GM10266 (cell line): ENCODE data around the gene BICDL1.

ENCODE experiments used
- DNase-seq: peaks from one replicate; pipeline ENCODE4 v3.0.0; 2012; ENCODE audit errors: extremely low spot score
- CTCF ChIP-seq: IDR thresholded peaks from 2 replicates; pipeline ENCODE4 v1.5.1; 2012; ENCODE audit warnings: mild to moderate bottlenecking, low read depth; ENCODE audit not compliant: control insufficient read depth, insufficient read depth; ENCODE audit errors: missing control alignments

Gene BICDL1

GRCh38 chr12:120056739-120057138 is 67.7 kb downstream of the BICDL1 start:
- no peak for TF ChIP-seq CTCF
- no peak for DNase-seq

DNA sequence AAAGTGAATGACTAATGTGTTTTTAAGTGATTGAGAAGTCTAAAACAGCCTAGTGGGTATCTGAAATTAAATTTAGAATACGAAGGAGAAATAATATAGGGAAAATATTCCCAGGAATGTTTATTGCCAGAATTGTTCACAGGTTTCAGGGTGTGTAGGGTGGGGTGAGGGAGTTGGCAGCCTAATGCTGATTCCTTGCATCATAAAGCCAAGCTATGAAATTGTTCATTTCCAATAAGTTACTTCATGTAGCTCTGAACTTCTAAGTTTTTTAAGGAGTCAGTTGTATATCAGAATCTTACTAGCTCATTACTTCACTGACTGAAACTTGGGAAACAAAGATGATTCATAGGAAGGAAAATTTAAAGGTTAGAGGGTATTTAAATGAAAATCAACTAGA is 71.2 kb downstream of the BICDL1 start:
- no peak for DNase-seq
- no peak for TF ChIP-seq CTCF

DNA sequence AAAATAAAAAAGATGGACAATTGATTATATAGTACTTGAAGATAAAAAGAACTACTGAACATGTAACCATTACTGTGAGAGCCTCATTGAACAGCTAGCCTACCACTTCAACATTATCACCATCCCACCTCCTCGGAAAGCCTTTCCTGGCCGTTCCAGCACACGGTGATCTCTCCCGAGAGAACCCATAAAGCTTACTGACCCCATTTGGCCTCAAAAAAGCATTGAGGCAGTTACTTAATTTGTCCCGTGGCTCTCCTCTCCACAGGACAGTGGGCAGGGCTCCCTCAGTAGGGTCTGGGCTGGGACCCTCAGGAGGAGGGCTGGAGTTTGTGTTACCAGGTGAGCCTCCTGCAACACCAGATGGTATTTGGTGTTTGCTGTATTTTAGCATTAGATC is 71.7 kb downstream of the BICDL1 start:
- DNase-seq: no peak
- no peak for TF ChIP-seq CTCF

GRCh38 chr12:120061575-120062214 is 72.7 kb downstream of the BICDL1 start:
- no peak for TF ChIP-seq CTCF
- DNase-seq: no peak

- no peak for DNase-seq
- TF ChIP-seq CTCF: no peak
These were observed 74.0 kb downstream of the BICDL1 start for GRCh38 chr12:120062976-120063579.

DNA sequence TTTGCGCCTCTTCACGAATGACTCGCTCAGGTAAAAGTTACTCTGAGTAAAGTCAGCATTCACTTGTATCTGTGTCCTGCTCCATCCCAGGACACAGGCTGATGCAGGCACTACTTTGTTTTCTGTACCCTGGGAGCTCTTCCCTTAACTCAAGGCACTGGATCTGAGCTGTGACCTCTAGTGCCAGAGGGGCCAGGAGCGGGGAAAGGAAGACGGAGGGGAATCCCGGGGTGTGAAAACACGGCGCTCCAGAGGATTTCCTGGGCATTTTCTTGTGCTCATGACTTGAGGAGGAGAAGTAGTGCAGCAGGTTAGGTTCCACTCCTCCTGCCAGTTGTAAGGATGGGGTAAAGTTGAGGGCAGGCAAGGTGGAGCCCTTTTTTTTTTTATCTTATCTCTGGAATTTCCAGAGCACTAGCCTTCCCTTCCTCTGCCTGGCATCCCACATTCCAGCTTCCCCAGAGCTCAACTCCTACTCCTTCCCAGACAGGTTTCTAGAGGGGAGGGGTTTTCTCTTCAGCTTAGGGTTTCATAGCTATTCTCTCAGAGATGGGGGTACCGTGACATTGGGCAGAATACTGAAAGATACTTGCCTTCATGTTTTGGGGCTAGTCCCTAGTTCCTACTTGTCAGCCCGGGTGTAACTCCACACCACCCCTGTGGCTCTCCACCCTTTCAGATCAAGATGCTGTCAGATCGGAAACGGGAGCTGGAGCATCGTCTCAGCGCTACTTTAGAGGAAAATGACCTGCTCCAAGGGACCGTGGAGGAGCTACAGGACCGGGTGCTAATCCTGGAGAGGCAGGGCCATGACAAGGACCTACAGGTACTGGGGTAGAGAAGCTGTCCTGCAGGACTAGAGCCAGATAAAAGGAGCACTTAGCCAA is 75.3 kb downstream of the BICDL1 start:
- no peak for TF ChIP-seq CTCF
- DNase-seq: no peak
